ENCODE measurements around the gene ITPR3. TPM values are rescaled to one million over a fixed set of nuclear protein-coding genes. Genes with fewer than 3 reads are reported as not detected.

Gene ITPR3
- total RNA-seq, 4 donors from 2014 or later, result 105 to 262 (median 124) TPM

DNA sequence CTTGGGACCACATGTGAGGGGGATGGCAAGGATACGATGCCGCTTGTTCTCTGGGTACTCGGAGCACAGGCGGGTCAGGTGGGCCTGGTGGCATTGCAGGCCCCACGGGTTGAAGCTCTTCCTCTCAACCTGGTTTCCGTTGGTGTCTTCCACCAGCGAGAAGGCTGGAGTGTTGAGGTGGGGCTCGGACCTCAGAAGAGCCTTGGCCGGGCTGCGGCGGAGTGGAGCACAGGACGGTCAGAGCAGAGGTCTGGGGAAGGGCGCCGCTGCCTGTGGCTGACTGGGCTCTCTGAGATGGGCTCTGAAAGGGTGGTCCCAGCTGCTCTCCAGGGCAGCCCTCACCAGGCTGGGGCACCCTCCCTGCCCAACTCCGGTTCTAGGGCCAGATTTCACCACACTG lies 105.6 kb downstream of the ITPR3 start:
- TF ChIP-seq EP300 (IDR thresholded peaks at IDR 0.05; ENCODE audit: low read depth), result no peak
- no peaks in the 10 kb centered on the region for H3K4me1 ChIP-seq
- no peaks in the 10 kb centered on the region for H3K9me3 ChIP-seq
- no peaks in the 10 kb centered on the region for H3K36me3 ChIP-seq
- no peaks in the 10 kb centered on the region for H3K27me3 ChIP-seq
- DNase-seq, result no peak
- no peak overlapping the region for H3K27ac ChIP-seq
- H3K4me3 ChIP-seq, result no peak overlapping the region
- in situ Hi-C loops (cut with MboI; ENCODE audit: low pct_ligation_motif_present in 1 of 4, low pct_unique_long_range_greater_than_20kb in 1 of 4, low sequenced_read_pairs in 3 of 4) (no loop called here), intact Hi-C loops (cut with DNase I; ENCODE audit: low total_unique reads) (no loop called here)
- 80 to 87% methylated on average over 1 to 15 of the region's 15 CpGs for WGBS, 2 donors (ENCODE audit: low coverage in 1 of 2)

DNA sequence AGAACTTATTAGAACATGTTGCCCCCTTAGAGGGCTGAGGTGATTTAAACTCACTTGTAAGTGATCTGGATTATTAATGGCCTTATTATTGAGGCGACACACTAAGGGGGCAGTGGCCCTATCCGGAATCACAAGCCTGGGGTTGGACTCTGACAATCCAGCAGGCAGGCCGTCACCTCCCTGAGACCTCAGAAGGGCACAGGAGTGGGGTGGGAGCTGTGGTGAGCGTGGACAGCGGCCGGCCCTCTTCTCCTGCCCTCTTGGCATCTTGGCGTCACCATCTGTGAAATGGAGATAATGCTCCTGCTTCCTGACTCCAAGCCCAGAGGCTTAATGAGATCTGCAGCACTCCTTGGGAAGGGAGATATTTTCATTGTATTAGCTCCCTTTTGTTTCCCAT lies 106.0 kb downstream of the ITPR3 start:
- no peaks in the 10 kb centered on the region for H3K4me1 ChIP-seq
- WGBS, 2 donors (ENCODE audit: low coverage in 1 of 2), result 96% methylated on average over 7 of the region's 7 CpGs; no CpG with 5 or more reads in 1 of the 2 donors
- H3K27me3 ChIP-seq, result no peaks in the 10 kb centered on the region
- H3K36me3 ChIP-seq, result no peaks in the 10 kb centered on the region
- in situ Hi-C loops (cut with MboI; ENCODE audit: low pct_ligation_motif_present in 1 of 4, low pct_unique_long_range_greater_than_20kb in 1 of 4, low sequenced_read_pairs in 3 of 4), result no loop called here
- DNase-seq, result no peak
- H3K27ac ChIP-seq, result no peak overlapping the region
- TF ChIP-seq, protein P1, sequence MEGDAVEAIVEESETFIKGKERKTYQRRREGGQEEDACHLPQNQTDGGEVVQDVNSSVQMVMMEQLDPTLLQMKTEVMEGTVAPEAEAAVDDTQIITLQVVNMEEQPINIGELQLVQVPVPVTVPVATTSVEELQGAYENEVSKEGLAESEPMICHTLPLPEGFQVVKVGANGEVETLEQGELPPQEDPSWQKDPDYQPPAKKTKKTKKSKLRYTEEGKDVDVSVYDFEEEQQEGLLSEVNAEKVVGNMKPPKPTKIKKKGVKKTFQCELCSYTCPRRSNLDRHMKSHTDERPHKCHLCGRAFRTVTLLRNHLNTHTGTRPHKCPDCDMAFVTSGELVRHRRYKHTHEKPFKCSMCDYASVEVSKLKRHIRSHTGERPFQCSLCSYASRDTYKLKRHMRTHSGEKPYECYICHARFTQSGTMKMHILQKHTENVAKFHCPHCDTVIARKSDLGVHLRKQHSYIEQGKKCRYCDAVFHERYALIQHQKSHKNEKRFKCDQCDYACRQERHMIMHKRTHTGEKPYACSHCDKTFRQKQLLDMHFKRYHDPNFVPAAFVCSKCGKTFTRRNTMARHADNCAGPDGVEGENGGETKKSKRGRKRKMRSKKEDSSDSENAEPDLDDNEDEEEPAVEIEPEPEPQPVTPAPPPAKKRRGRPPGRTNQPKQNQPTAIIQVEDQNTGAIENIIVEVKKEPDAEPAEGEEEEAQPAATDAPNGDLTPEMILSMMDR (IDR thresholded peaks at IDR 0.05), result no peak
- TF ChIP-seq POLR2AphosphoS5 (IDR thresholded peaks at IDR 0.05), result no peak
- TF ChIP-seq POLR2A (IDR thresholded peaks at IDR 0.05), result no peak
- no peak for TF ChIP-seq EP300 (IDR thresholded peaks at IDR 0.05; ENCODE audit: low read depth)
- no peaks in the 10 kb centered on the region for H3K9me3 ChIP-seq
- intact Hi-C loops (cut with DNase I; ENCODE audit: low total_unique reads), result no loop called here
- no peak overlapping the region for H3K4me3 ChIP-seq

DNA sequence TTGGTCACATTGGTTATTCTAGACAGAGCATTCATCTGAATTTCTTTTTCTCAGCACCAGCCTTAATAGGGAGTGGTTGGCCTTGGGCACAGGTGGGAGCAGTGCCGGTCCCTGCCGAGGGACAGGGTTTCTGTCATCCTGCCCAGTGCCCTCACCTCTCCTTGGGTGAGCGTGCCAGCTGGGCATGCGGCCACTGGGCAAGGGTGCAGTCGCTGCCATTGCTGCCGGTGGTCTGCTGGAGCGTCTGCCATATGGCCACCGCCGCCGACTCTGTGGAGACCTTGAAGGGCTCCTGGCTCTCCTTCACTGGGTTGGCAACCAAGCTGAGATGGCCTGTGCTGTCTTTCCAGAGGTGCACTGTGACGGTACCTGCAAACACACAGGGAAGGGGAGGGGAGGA lies 106.8 kb downstream of the ITPR3 start:
- no peaks in the 10 kb centered on the region for H3K36me3 ChIP-seq
- H3K27me3 ChIP-seq, result no peaks in the 10 kb centered on the region
- H3K9me3 ChIP-seq, result no peaks in the 10 kb centered on the region
- no peak for TF ChIP-seq POLR2A (IDR thresholded peaks at IDR 0.05)
- no peak for TF ChIP-seq POLR2AphosphoS5 (IDR thresholded peaks at IDR 0.05)
- TF ChIP-seq EP300 (IDR thresholded peaks at IDR 0.05; ENCODE audit: low read depth), result no peak
- TF ChIP-seq, protein P1 (IDR thresholded peaks at IDR 0.05), result no peak
- no peak for DNase-seq
- no peak overlapping the region for H3K4me3 ChIP-seq
- intact Hi-C loops (cut with DNase I; ENCODE audit: low total_unique reads), result no loop called here
- no peaks in the 10 kb centered on the region for H3K4me1 ChIP-seq
- in situ Hi-C loops (cut with MboI; ENCODE audit: low pct_ligation_motif_present in 1 of 4, low pct_unique_long_range_greater_than_20kb in 1 of 4, low sequenced_read_pairs in 3 of 4), result no loop called here
- no peak overlapping the region for H3K27ac ChIP-seq
- 17 to 78% methylated on average over 1 to 5 of the region's 11 CpGs for WGBS, 2 donors (ENCODE audit: low coverage in 1 of 2)

DNA sequence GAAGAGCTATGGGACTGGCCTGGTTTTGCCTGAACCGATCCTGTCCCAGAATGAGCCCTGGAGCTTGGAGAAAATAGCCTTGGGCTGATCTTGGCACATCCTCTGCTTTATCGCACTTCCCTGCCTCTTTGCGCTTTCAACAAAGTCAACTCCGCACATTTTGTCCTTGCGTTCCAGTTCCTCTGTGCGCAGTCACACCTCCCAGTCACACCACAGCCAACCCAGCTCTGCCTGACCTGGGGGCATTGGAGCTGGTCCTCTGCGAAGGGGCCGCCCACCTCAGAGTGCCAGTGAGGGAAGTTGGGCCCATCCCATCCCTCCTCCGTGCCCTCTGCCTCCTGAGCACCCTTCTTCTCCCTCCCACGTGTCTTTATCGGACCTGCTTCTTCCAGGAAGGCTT lies 107.3 kb downstream of the ITPR3 start:
- TF ChIP-seq, protein P1 (IDR thresholded peaks at IDR 0.05), result no peak
- no peak for TF ChIP-seq EP300 (IDR thresholded peaks at IDR 0.05; ENCODE audit: low read depth)
- TF ChIP-seq POLR2A (IDR thresholded peaks at IDR 0.05), result no peak
- no peak for TF ChIP-seq POLR2AphosphoS5 (IDR thresholded peaks at IDR 0.05)
- Histone ChIP-seq H3K4me1 (no peaks in the 10 kb centered on the region), H3K4me3 (no peak overlapping the region), H3K9me3 (no peaks in the 10 kb centered on the region), H3K27ac (no peak overlapping the region), H3K36me3 (no peaks in the 10 kb centered on the region), H3K27me3 (no peaks in the 10 kb centered on the region)
- intact Hi-C loops (cut with DNase I; ENCODE audit: low total_unique reads), result no loop called here
- WGBS, 2 donors (ENCODE audit: low coverage in 1 of 2), result 94% methylated on average over 11 of the region's 11 CpGs; no CpG with 5 or more reads in 1 of the 2 donors
- in situ Hi-C loops (cut with MboI; ENCODE audit: low pct_ligation_motif_present in 1 of 4, low pct_unique_long_range_greater_than_20kb in 1 of 4, low sequenced_read_pairs in 3 of 4), result no loop called here
- no peak for DNase-seq

DNA sequence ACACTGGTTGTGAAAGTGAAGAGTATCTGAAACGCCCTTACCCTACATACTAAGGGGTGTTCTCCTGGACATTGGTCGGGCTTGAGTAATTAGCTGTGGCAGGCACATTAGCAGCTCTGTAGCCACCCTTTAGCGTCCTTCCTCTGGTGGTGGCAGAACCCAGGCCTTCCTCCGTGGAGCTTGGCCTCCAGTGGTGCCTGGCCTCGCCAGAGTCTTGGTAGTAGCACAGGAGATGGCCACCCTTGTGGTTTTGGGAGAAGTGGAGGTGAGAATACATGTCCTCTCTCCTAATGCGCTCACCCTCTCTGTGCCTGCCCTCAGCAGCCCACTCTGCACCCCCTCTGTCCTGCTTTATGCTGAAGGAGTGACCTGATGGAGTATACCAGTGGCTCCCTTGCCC lies 107.9 kb downstream of the ITPR3 start:
- WGBS, 2 donors (ENCODE audit: low coverage in 1 of 2), result 94% methylated on average over 6 of the region's 6 CpGs; no CpG with 5 or more reads in 1 of the 2 donors
- H3K9me3 ChIP-seq, result no peaks in the 10 kb centered on the region
- H3K27me3 ChIP-seq, result no peaks in the 10 kb centered on the region
- no peaks in the 10 kb centered on the region for H3K36me3 ChIP-seq
- intact Hi-C loops (cut with DNase I; ENCODE audit: low total_unique reads), result no loop called here
- no peak overlapping the region for H3K27ac ChIP-seq
- H3K4me1 ChIP-seq, result no peaks in the 10 kb centered on the region
- TF ChIP-seq EP300 (IDR thresholded peaks at IDR 0.05; ENCODE audit: low read depth), result no peak
- TF ChIP-seq POLR2AphosphoS5 (IDR thresholded peaks at IDR 0.05), result no peak
- TF ChIP-seq, protein P1 (IDR thresholded peaks at IDR 0.05), result no peak
- in situ Hi-C loops (cut with MboI; ENCODE audit: low pct_ligation_motif_present in 1 of 4, low pct_unique_long_range_greater_than_20kb in 1 of 4, low sequenced_read_pairs in 3 of 4), result no loop called here
- DNase-seq, result no peak
- no peak overlapping the region for H3K4me3 ChIP-seq

Data from transverse colon (tissue), 4 donors.